Psoas muscle (tissue), 8 donors: ENCODE results near the gene APOM. TPM values are rescaled to one million over a fixed set of nuclear protein-coding genes. Genes with fewer than 3 reads are reported as not detected.
A peak's percentile ranks its signal among the peaks of the same experiment; 100 is the strongest.

Experiments
- ATAC-seq, 4 donors: fragments of 200-7000 bp; cut with Tn5 transposase; one replicate each; pipeline ENCODE4 v1.9.1; 2020; ENCODE audit warnings: moderate library complexity in 3 of 4, mild to moderate bottlenecking in 2 of 4
- DNase-seq, 2 donors: peaks; one replicate each; pipeline ENCODE4 v3.0.0-alpha.2; 2020
- H3K27ac ChIP-seq: fragments of 200-600 bp; one replicate; pipeline ENCODE4 v1.8.0; 2022
- H3K27me3 ChIP-seq, 3 donors: fragments of 200-600 bp in 1 of 3; one replicate each; pipeline versions ENCODE4 v1.6.1 to v1.8.0; 2013 to 2022; ENCODE audit warnings: low read length in 2 of 3, mild to moderate bottlenecking in 2 of 3, moderate library complexity in 1 of 3; ENCODE audit not compliant: insufficient read depth in 3 of 3
- H3K36me3 ChIP-seq, 2 donors: fragments of 200-600 bp in 1 of 2; one replicate each; pipeline versions ENCODE4 v1.6.1 to v1.8.0; 2013 to 2022; ENCODE audit warnings: low read depth in 1 of 2, mild to moderate bottlenecking in 1 of 2, moderate library complexity in 1 of 2; ENCODE audit not compliant: insufficient read depth in 1 of 2
- H3K4me1 ChIP-seq: fragments of 200-600 bp; one replicate; pipeline ENCODE4 v1.8.0; 2022
- H3K4me3 ChIP-seq: fragments of 200-600 bp; one replicate; pipeline ENCODE4 v1.8.0; 2022; ENCODE audit warnings: mild to moderate bottlenecking
- H3K9me3 ChIP-seq: fragments of 200-600 bp; one replicate; pipeline ENCODE4 v1.8.0; 2022
- WGBS, 3 donors: extraction: QIAGEN DNeasy Blood & Tissue Kit; methylation state at CpG; one replicate each; pipeline versions ENCODE4 v1.1.6 to v1.1.7; 2013; 5-methylcytosine and 5-hydroxymethylcytosine counted together
- intact Hi-C, 2 donors: fragments of 100-400 bp; cut with DNase I; formaldehyde crosslinking; loops; one replicate each; pipeline versions ENCODE4 v1.11.0 to v1.14.2; 2022
- polyA plus RNA-seq, 3 donors: library from polyadenylated mRNA; stranded (reverse); fragments of 200-250 nt; gene quantifications; one replicate each; pipeline ENCODE4 v1.2.3, GENCODE V29; 2013
- total RNA-seq, 4 donors: library from RNA; stranded (reverse); fragmentation: NEBNext Ultra II Directional in 2 of 4; extraction: Animal tissue kit (Norgen Biotek cat#: 25700) in 2 of 4; gene quantifications; one replicate each; pipeline versions ENCODE4 v1.2.1 to v1.2.4, GENCODE V29; 2021 to 2023
- TF ChIP-seq, protein P1 (sequence below): fragments of 200-600 bp; IDR thresholded peaks from one replicate; pipeline ENCODE4 v1.8.0; 2022; ENCODE audit warnings: antibody characterized with exemption
- donor health status: healthy with polysubstance abuse.
- donor health status: DM: no; HTN: no; CAD: no; lungs with moderate emphysema.
- donor health status: Bipolar disorder and iron deficiency.
- donor health status: healthy.
- donor health status: DM: yes; HTN: yes; CAD: no.
- donor health status: DM: no; HTN: no; CAD: no.
- donor health status: DM: no; HTN: no; CAD: no.
- donor health status: DM: yes; HTN: yes; CAD: no.

APOM gene
- total and polyA plus RNA-seq, 7 donors, result 1.8 to 3.5 (median 2.3) TPM

DNA sequence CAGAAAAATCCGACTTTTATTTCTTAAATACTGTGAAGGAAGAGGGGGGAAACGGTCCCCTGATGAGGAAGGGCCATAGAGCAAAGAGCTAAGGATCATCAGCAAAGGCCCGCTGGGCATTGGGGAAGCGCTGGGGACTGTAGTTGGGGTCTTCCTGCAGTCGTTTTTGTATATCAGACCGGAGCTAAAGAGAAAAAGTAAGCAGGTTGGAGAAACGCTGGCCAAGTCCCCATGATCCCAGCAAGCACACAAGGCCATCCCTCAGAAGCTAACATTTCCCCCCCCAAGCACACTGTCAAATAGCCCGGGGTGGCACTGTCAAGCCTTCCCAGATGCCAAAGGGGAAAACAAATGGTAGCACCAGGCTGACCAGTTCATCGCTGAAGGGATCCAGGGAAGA lies 16.7 kb upstream of the APOM start:
- H3K27me3 ChIP-seq, result no peaks in the 10 kb centered on the region
- H3K4me1 ChIP-seq, result peaks cover 6% of the 10 kb centered on the region
- peaks cover 29 to 100% of the 10 kb centered on the region in 2 donors for H3K36me3 ChIP-seq
- ATAC-seq (peak in 1 of 4 donors; percentile 9), DNase-seq (no peak)
- 65 to 78% (median 72%) methylated on average over 9 of the region's 9 CpGs for WGBS, 3 donors
- no peak overlapping the region for H3K27ac ChIP-seq
- H3K4me3 ChIP-seq, result no peak overlapping the region
- intact Hi-C loops, result no loop called here
- TF ChIP-seq, protein P1, sequence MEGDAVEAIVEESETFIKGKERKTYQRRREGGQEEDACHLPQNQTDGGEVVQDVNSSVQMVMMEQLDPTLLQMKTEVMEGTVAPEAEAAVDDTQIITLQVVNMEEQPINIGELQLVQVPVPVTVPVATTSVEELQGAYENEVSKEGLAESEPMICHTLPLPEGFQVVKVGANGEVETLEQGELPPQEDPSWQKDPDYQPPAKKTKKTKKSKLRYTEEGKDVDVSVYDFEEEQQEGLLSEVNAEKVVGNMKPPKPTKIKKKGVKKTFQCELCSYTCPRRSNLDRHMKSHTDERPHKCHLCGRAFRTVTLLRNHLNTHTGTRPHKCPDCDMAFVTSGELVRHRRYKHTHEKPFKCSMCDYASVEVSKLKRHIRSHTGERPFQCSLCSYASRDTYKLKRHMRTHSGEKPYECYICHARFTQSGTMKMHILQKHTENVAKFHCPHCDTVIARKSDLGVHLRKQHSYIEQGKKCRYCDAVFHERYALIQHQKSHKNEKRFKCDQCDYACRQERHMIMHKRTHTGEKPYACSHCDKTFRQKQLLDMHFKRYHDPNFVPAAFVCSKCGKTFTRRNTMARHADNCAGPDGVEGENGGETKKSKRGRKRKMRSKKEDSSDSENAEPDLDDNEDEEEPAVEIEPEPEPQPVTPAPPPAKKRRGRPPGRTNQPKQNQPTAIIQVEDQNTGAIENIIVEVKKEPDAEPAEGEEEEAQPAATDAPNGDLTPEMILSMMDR, result no peak
- H3K9me3 ChIP-seq, result no peaks in the 10 kb centered on the region

DNA sequence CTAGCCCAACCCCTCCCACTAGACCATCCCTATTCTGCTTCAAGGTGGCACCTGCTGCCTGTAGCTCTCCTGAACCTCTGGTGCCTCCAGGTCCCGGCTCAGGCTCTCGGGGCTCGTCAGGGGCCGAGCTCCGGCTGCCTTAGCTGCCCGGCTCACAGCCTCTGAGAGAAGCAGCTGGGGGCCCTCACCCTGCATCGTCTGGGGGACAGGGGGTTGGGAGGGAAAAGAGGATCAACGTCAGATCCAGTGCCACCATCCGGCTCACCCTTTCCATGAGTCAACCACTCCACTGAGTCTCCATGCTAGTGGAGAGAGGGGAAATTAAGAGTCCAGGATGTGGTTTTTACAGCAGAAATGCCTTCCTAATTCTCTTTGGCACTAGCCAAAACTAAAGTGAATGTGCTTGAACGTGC lies 16.2 kb upstream of the APOM start:
- WGBS, 3 donors, result 65 to 73% (median 72%) methylated on average over 10 of the region's 10 CpGs
- no peak overlapping the region for H3K4me3 ChIP-seq
- no peaks in the 10 kb centered on the region for H3K9me3 ChIP-seq
- H3K27ac ChIP-seq, result peak overlapping the region; percentile 9
- H3K27me3 ChIP-seq, result no peaks in the 10 kb centered on the region
- peaks cover 6% of the 10 kb centered on the region for H3K4me1 ChIP-seq
- intact Hi-C loops, result no loop called here
- ATAC-seq, result peak in 2 of 4 donors; percentile 4
- TF ChIP-seq, protein P1, result no peak
- no peak for DNase-seq
- peaks cover 33 to 100% of the 10 kb centered on the region in 2 donors for H3K36me3 ChIP-seq

DNA sequence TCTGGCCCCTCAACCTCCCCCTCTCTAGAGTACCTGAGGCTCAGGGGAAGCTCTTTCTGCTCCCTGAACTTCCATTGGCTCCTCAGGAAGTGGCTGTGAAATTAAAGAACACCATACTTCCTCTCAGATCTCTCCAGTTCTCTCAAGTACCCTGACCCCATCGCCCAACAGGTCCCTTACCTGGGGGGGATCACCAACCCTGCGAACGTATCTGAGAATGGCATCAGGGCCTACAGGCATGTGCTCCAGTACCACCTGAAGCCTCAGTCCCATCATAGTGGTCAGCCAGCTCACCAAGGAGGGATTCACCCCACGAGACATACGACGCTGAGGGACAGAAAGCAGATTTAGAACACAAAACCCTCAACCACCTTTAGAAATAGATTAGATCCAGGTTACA lies 15.1 kb upstream of the APOM start:
- 92 to 93% (median 93%) methylated on average over 6 of the region's 6 CpGs for WGBS, 3 donors
- DNase-seq, result no peak
- peaks cover 27 to 100% of the 10 kb centered on the region in 2 donors for H3K36me3 ChIP-seq
- intact Hi-C loops, result no loop called here
- H3K4me1 ChIP-seq, result peaks cover 6% of the 10 kb centered on the region
- no peak for ATAC-seq
- TF ChIP-seq, protein P1, result no peak
- no peak overlapping the region for H3K4me3 ChIP-seq
- no peaks in the 10 kb centered on the region for H3K27me3 ChIP-seq
- H3K27ac ChIP-seq, result no peak overlapping the region
- no peaks in the 10 kb centered on the region for H3K9me3 ChIP-seq

DNA sequence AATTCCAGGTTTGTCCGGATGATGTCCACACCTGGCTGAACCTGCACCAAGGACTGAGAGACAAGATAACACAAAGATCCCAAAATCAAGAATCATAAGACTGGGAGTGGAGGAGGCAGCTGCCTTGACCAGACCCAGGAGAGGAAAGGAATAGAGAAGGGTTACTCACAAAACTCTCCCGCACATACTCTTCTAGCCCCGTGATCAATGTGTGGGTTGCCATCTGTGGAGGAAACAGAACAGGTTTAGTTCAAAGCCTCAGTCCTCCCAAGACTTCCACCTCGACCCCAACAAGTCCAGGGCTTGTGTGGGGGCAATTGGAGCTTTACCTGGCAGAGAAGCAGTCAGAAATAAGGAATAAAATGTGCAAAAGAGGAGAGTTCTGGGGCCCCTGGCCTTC lies 14.3 kb upstream of the APOM start:
- Histone ChIP-seq H3K27me3 (no peaks in the 10 kb centered on the region), H3K9me3 (no peaks in the 10 kb centered on the region), H3K36me3 (peaks cover 26 to 100% of the 10 kb centered on the region in 2 donors), H3K4me3 (no peak overlapping the region), H3K27ac (no peak overlapping the region), H3K4me1 (peaks cover 6% of the 10 kb centered on the region)
- intact Hi-C loops, result no loop called here
- TF ChIP-seq, protein P1, result no peak
- DNase-seq, result no peak
- no peak for ATAC-seq
- 85 to 90% (median 86%) methylated on average over 4 of the region's 4 CpGs for WGBS, 3 donors
